ENCODE measurements around the gene PCDHAC2. TPM values are rescaled to one million over a fixed set of nuclear protein-coding genes. Genes with fewer than 3 reads are reported as not detected.
A peak's percentile ranks its signal among the peaks of the same experiment; 100 is the strongest.

Gene PCDHAC2
- total RNA-seq, 1 donor from 2014 or later = 1.9 TPM

DNA sequence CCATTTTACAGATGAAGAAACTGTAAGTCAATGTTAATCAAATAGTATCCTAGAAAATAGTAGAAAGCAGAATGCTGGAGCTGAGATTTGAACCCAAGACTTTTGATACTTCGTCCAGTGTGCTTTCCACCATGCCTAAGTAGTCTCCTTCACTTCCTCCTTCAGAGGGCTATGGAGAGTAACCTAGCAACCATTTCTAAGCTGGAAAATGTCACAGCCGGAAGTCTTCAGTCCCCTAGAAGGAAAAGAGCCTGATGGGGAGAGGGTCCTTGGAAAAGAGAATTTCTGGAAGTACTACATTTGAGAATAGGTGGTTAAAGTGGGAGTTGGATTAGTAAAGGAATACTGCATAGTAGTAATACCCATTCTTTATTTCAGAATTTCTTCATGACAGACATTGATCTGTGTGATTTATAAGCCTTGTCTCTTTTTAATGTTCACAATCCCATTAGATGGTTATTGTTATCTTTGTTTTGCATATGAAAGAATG lies 32.7 kb downstream of the PCDHAC2 start:
- peaks cover 41% of the 10 kb centered on the region for H3K4me1 Mint-ChIP-seq
- peak overlapping the region; percentile 52 for H3K4me3 Mint-ChIP-seq
- H3K9me3 Mint-ChIP-seq = no peaks in the 10 kb centered on the region
- H3K27ac Mint-ChIP-seq (ENCODE audit: unreplicated experiment) = no peak overlapping the region
- no peaks in the 10 kb centered on the region for H3K27me3 Mint-ChIP-seq (ENCODE audit: low read depth)
- DNase-seq (ENCODE audit: low read depth, low spot score) = no peak
- TF ChIP-seq, protein P1, sequence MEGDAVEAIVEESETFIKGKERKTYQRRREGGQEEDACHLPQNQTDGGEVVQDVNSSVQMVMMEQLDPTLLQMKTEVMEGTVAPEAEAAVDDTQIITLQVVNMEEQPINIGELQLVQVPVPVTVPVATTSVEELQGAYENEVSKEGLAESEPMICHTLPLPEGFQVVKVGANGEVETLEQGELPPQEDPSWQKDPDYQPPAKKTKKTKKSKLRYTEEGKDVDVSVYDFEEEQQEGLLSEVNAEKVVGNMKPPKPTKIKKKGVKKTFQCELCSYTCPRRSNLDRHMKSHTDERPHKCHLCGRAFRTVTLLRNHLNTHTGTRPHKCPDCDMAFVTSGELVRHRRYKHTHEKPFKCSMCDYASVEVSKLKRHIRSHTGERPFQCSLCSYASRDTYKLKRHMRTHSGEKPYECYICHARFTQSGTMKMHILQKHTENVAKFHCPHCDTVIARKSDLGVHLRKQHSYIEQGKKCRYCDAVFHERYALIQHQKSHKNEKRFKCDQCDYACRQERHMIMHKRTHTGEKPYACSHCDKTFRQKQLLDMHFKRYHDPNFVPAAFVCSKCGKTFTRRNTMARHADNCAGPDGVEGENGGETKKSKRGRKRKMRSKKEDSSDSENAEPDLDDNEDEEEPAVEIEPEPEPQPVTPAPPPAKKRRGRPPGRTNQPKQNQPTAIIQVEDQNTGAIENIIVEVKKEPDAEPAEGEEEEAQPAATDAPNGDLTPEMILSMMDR (conservative IDR thresholded peaks at IDR 0.05) = no peak
- no peaks in the 10 kb centered on the region for H3K36me3 Mint-ChIP-seq (ENCODE audit: low read depth)

DNA sequence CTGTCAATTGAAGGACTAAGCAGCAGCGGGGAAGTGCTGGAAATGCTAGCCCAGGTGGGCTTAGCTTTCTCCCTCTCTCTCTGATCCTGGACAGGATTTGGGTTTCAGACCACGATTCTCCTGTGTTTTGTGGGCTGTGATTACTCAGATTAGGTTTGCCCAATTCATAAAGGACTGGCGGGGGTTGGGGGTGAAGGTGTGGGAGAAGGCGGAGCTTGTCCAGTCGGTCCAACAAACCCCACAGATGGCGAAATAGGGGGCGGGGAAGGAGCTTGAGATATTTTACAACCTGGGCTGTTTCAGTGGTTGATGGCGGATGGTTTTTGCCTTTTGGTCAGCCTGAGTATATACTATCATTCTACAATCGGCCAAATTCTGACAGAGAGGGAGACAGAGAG lies 35.2 kb downstream of the PCDHAC2 start:
- Mint-ChIP-seq H3K27ac (ENCODE audit: unreplicated experiment) (peak overlapping the region; percentile 95), H3K4me3 (peak overlapping the region; percentile 89), H3K27me3 (ENCODE audit: low read depth) (no peaks in the 10 kb centered on the region), H3K36me3 (ENCODE audit: low read depth) (peaks cover 3% of the 10 kb centered on the region), H3K4me1 (peaks cover 47% of the 10 kb centered on the region), H3K9me3 (no peaks in the 10 kb centered on the region)
- TF ChIP-seq, protein P1 (conservative IDR thresholded peaks at IDR 0.05) = no peak
- no peak for DNase-seq (ENCODE audit: low read depth, low spot score)

DNA sequence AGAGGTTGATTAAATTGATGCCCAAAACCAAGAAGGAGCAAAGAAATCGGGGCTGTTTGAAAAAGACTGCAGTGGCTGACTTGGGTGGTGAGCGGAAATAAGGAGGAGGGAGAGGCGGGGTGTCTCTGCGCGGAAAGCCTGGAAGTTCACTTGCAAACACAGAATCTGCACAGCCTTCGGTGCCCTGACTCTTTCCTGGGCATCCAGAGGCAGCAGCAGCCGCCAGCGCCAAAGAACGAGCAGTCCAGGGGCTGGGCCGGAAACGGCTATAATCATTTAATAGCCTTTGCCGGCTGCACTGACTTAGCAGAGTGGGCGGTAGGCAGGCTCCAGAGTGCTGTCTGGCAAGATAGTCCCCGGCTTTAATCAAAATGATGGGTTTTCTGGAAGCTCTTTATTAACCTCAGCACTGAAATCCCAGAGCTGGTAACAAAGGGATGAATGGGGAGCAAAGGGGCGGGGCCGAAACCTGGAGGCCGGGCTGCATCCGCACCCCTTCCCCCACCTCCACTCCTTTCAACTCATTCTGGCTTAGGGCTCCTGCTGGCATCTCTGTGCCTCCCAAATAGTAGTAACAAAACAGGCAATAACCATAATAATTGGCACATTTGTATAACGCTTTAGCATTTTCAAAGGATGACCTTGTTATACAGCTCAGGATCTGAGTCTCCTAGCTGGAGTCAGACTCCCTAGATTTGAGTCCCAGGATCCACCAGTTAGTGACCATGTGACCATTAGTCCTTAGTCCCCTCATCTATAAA lies 35.7 kb downstream of the PCDHAC2 start:
- peak overlapping the region; percentile 95 for H3K27ac Mint-ChIP-seq (ENCODE audit: unreplicated experiment)
- peak overlapping the region; percentile 89 for H3K4me3 Mint-ChIP-seq
- H3K27me3 Mint-ChIP-seq (ENCODE audit: low read depth) = no peaks in the 10 kb centered on the region
- peak; percentile 36 for DNase-seq (ENCODE audit: low read depth, low spot score)
- peaks cover 47% of the 10 kb centered on the region for H3K4me1 Mint-ChIP-seq
- peaks cover 5% of the 10 kb centered on the region for H3K36me3 Mint-ChIP-seq (ENCODE audit: low read depth)
- no peaks in the 10 kb centered on the region for H3K9me3 Mint-ChIP-seq
- TF ChIP-seq, protein P1 (conservative IDR thresholded peaks at IDR 0.05) = no peak

DNA sequence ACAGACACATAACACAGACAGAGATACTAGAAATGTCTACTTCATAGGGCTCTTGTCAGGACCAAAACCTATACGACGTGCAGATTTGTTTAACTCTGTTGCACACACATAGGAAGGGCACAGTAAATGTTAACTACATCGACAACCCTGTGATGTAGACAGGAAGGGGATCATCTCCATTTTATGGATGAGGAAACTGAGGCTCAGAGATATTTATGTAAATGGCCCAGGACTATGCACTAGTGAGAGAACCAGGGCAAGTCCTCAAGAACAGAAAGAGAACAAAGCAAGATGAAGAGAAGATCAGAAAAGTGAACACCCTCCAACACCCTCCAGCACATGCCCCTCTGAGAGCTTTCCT lies 36.3 kb downstream of the PCDHAC2 start:
- TF ChIP-seq, protein P1 (conservative IDR thresholded peaks at IDR 0.05) = no peak
- Mint-ChIP-seq H3K36me3 (ENCODE audit: low read depth) (peaks cover 5% of the 10 kb centered on the region), H3K27ac (ENCODE audit: unreplicated experiment) (peak overlapping the region; percentile 64), H3K4me3 (peak overlapping the region; percentile 89), H3K9me3 (no peaks in the 10 kb centered on the region), H3K27me3 (ENCODE audit: low read depth) (no peaks in the 10 kb centered on the region), H3K4me1 (peaks cover 47% of the 10 kb centered on the region)
- DNase-seq (ENCODE audit: low read depth, low spot score) = no peak

DNA sequence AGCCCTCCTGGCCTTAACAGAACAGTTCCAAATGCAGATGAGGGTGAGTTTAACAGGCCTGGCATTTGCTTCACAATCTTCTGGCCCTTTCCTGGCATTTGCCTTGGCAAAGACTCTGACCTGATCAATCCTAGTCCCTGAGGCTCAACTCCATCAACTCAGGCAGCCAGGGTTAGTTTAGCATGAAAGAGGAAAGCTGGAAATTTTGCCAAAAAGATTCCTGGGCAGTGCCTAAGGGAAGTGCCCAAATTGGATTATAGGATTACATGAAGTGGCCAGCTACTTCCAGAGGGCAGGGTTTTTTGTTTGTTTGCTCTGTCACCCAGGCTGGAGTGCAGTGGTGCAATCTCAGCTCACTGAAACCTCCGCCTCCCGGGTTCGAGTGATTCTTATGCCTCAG lies 36.8 kb downstream of the PCDHAC2 start:
- H3K4me1 Mint-ChIP-seq = peaks cover 47% of the 10 kb centered on the region
- no peaks in the 10 kb centered on the region for H3K9me3 Mint-ChIP-seq
- DNase-seq (ENCODE audit: low read depth, low spot score) = no peak
- no peaks in the 10 kb centered on the region for H3K27me3 Mint-ChIP-seq (ENCODE audit: low read depth)
- H3K4me3 Mint-ChIP-seq = no peak overlapping the region
- TF ChIP-seq, protein P1 (conservative IDR thresholded peaks at IDR 0.05) = no peak
- H3K27ac Mint-ChIP-seq (ENCODE audit: unreplicated experiment) = no peak overlapping the region
- H3K36me3 Mint-ChIP-seq (ENCODE audit: low read depth) = peaks cover 5% of the 10 kb centered on the region

Measured in neural crest cell (in vitro differentiated cells).